Erythroblast (primary cell): ENCODE measurements around the gene DPP9.

Source experiments
- DNase-seq, 2 experiments: peaks; one replicate each; lab custom pipeline; 2025; lab: John Stamatoyannopoulos, UW
- GATA1 ChIP-seq: IDR thresholded peaks from 2 replicates; pipeline ENCODE4 v1.6.1; 2011; ENCODE audit warnings: low read depth, mild to moderate bottlenecking, control low read depth, low read length, moderate library complexity
- POLR2A ChIP-seq: IDR thresholded peaks from 2 replicates; pipeline ENCODE4 v1.6.1; 2011; ENCODE audit warnings: mild to moderate bottlenecking, low read length

DPP9 gene

DNA sequence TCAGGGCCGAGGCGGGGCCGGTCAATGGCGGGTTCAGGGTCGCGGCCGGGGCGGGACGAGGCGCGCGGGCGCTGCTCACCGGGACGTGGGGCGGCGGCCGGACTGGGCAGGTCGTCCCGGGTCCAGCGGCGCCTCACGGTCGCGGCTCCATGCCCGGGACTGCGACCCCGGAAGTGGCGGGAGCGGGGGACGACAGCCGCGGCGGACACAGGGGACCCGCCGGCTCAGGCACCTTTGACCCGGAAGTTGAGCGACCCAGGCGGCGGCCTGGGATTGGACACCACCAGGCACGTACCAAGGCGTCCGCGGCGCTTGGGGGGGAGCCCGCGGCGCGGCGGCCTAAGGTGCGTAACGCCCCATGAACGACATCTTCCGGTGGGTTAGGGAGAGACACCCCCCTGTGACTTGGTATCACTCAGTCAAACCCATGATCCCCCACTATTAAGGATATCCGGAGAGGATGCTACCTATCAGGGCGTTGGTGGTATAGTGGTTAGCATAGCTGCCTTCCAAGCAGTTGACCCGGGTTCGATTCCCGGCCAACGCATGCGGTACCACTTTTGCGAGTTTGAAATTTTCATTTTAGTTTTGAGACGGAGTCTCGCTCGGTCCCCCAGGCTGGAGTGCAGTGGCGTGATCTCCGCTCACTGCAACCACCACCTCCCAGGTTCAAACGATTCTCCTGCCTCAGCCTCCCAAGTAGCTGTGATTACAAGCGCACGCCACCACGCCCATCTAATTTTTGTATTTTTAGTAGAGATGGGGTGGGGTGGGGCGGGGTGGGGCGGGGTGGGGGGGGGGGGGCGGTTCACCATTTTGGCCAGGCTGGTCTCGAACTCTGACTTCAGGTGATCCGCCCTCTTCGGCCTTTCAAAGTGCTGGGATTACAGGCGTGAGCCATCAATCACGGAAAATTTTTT, at the start of gene DPP9:
Gene DPP9 (minus strand): TSS at position 248 of the 920 bp plus-strand sequence. CDS start 3,936 bp downstream, outside the sequence.
- peak; percentile 99 for DNase-seq
- TF ChIP-seq POLR2A (peak; percentile 73), GATA1 (no peak)

DNA sequence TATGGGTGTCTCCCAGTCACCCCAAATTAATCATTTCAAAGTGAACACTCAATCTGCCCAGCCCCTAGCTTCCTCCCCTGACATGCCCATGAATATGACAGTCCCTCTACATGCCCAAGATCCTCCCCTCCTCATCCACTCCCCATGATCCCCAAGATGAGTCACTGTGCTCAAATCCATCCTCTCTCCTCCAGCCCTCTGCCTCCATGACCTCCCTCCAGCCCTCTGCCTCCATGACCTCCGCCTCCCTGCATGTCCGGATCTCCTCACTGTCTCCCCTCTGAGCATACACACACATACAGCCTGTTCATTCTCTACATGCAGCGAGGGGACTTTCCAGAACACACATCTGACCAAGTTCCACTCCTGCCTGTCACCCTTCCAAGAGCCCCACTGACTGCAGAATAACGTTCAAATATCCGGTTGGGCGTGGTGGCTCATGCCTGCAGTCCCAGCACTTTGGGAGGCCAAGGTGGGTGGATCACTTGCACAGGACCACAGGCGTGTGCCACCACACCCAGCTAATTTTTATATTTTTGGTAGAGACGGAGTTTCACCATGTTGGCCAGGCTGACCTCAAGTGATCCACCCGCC, 49.5 kb upstream of the DPP9 start:
- TF ChIP-seq POLR2A (no peak), GATA1 (no peak)

DNA sequence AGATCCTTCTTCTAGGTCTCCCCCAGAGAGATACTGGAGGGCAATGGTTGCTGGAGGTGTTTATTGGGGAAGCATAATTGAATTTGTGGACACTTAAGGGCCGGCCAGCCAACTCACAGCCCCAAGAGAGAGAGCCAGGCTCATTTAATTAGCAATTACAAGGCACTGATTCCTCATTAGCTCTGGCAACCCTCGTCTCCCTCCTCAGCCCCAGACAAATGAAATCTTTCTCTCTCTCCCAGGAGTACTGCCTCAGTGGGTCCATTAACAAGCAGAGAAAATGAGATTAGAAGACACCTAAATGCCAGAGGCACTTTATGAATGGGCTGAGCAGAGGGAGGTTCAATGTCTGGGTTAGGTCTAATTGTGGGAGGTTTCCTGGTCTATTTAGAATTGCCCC, 48.9 kb upstream of the DPP9 start:
- no peak for DNase-seq
- TF ChIP-seq GATA1 (no peak), POLR2A (no peak)

More for the DNA sequence above, 49.5 kb upstream of the DPP9 start:
- DNase-seq = no peak

DNA sequence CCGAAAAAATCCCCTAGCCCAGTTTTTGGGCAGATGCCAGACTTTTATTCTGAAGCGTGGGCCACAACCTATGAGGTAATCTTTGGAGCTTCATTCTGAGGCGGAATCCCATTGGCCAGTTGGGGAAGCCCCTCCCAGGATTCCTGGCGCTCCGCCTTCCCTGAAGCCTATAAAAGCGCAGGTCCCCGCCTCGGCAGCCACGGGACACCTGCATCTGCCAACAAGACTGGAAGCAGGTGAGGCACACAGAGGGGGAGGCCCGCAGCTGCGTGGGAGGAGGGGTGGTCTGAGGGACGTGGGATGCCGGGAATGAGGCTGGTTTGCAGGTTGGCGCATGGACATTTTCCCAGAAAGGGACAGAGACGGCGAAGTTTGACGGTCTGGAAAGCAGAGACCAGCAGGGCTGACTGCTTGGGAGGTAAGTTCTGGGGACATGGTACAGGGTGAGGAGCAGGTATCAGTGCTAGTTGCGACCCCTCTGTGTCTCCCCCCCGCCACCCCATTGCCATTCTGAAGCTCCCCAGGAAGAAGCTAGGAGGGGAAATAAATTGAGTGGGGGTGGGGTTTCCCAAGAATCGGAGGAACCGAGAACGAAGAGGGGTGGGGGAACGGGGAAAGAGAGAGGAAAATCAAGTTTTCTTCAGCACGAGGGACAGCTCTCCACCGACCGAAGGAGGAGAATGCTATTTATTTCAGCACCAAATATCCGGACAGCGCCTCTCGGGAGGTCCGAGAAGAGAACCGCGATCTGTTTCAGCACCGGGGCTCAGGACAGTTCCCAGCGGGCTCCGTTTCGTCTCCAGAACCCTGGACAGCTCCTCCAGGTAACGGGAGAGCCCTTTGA, 45.5 kb upstream of the DPP9 start:
- DNase-seq = peak; percentile 85 to 86
- TF ChIP-seq GATA1 (no peak), POLR2A (no peak)

GRCh38 chr19:4764393-4764660, 40.7 kb upstream of the DPP9 start:
- DNase-seq = no peak
- no peak for TF ChIP-seq GATA1
- TF ChIP-seq POLR2A = no peak

GRCh38 chr19:4763021-4763420, 39.4 kb upstream of the DPP9 start:
- TF ChIP-seq POLR2A (no peak), GATA1 (no peak)
- DNase-seq = no peak

GRCh38 chr19:4760285-4760650, 36.6 kb upstream of the DPP9 start:
- TF ChIP-seq GATA1 (no peak), POLR2A (no peak)
- DNase-seq = no peak

- TF ChIP-seq GATA1 (no peak), POLR2A (no peak)
- DNase-seq = peak; percentile 89 to 90
Observed at GRCh38 chr19:4759388-4760284, 36.0 kb upstream of the DPP9 start.

DNA sequence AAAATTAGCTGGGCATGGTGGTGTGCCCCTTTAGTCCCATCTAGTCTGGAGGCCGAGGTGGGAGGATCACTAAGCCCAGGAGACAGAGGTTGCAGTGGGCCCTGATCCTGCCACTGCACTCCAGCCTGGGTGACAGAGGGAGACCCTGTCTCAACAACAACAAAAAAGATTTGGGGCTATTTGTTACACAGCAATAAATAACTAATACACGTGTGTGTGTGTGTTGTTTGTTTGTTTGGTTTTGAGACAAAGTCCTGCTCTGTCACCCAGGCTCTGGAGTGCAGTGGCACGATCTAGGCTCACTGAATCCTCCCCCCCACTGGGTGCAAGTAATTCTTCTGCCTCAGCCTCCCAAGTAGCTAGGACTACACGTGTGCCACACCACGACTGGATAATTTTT, 35.0 kb upstream of the DPP9 start:
- no peak for TF ChIP-seq POLR2A
- TF ChIP-seq GATA1 = no peak
- no peak for DNase-seq

DNA sequence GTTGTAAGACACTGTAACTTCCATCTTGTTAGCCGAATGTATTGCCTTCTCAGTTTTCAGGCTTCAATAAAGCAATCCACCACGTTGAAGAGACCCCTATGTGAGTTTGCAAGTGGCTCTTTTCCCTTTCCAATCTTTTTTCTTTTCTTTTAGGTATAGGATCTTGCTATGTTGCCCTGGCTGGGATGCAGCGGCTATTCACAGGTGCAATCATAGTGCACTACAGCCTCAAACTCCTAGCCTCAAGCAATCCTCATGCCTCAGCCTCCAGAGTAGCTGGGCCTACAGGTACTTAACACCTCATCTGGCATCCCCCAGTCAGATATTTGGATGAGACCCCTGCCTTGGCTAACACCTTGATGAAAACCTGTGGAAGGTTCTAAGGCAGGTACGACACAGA, 34.4 kb upstream of the DPP9 start:
- no peak for TF ChIP-seq GATA1
- no peak for TF ChIP-seq POLR2A
- no peak for DNase-seq

DNA sequence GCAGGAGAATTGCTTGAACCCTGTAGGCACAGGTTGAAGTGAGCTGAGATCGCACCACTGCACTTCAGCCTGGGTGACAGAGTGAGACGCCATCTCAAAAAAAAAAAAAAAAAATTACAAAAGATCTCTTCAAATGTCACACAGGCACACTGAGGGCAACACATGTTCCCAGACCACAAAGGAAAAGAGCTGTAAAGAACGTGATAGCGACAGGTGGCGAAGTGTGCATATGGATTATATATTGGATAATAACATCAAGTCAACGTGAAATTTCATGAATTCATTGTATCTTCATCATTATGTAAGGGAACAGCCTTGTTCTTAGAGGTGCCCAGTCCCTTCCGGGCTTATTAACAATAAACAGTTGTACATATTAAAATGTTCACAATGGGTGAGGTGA, 31.8 kb upstream of the DPP9 start:
- DNase-seq = no peak
- no peak for TF ChIP-seq GATA1
- no peak for TF ChIP-seq POLR2A

GRCh38 chr19:4754248-4754647, 30.6 kb upstream of the DPP9 start:
- TF ChIP-seq POLR2A (no peak), GATA1 (no peak)
- no peak for DNase-seq

DNA sequence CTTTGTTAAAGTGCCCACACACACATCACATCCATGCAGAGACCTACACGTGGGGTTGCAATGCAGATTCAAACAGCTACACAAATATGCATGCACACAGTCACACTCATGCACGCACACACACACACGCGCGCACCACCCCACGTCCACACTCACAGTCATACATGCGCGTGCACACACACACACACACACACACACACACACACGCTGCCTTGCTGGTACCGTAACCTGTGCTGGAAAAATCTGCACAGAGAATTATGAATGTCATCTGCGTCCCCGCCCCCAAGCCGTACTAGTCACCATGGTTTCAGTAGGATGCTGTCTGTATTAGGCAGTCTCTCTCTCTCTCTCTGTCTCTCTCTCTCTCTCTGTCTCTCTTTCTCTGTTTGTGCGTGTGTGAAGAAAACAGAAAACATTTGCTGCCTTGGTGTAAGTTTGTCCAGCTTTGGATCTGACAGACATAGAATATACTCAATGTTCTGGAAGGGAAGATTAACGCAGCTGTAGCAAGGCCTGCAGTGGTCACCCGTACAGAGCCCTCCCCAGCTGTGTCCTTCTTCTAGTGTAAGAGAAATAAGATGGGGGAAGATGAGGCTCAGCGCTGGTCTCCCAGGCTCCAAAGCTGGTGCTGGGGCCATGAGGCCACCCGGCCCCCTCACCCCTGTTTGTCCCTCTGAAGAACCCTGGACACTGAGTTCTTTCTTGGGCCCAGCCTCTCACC, 26.4 kb upstream of the DPP9 start:
- TF ChIP-seq GATA1 = no peak
- TF ChIP-seq POLR2A = no peak
- no peak for DNase-seq
